ENCODE measurements around the gene KCNMA1.

The KCNMA1 gene

DNA sequence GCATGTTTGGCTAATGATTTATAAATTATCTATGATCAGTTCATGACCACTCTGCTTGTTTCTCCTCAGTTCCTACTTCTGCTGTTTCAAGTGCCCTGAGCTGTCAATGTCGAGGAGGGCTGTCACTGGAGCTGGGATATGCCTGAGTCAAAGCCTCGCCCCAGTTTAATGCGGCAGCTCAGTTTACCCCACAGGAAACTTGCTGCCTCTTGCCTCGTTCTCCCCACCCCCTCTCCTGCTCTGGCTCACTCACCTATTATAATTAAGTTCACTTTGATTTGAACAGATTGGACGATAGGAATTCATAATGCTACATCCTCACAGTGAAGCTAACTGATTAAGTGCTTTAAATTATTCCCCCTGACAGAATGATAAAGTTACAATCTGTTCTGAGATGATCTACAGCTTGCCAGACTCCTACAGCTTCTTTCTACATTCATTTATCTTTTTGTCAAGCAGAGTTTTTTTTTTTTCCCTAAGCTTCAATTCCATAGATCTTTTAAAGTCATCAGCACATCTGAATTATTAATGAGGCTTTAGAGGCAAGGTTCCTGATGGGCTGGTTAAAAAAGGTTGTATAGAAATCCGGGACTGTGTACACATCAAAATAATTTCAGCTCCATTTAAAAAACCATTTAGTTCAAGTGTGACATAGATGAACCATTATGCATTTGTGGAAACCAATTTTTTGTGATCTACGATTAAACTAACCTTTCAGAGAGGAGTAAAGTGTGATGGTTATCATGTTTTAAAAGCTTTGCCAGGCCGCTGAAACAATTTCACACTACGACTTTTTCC, 758.3 kb downstream of the KCNMA1 start:
- H3K27ac Mint-ChIP-seq: no peak overlapping the region
- no peak for ATAC-seq

DNA sequence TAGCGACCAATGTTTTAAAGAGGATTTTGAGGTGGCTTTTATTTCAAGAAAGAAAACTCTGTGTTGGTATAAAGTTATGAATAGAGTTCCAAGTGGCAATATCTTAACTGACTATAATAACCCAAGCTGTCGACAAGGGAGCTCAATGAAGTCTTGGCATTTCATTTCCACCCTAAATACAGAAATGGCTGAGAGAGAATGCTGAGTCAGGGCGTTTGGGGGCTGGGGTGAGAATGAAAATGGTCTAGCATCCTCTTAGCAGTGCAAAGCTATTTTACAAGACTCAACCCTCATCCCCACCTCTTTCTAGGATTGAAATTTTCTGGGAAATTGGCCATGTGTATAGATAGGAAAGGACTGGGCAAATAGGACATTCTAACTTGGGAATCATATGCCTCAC, 759.1 kb downstream of the KCNMA1 start:
- H3K27me3 Mint-ChIP-seq: peaks cover 2% of the 10 kb centered on the region
- no peaks in the 10 kb centered on the region for H3K36me3 Mint-ChIP-seq (ENCODE audit: low read depth)
- H3K4me1 Mint-ChIP-seq: peaks cover 2% of the 10 kb centered on the region
- no peaks in the 10 kb centered on the region for H3K9me3 Mint-ChIP-seq
- no peak overlapping the region for H3K4me3 Mint-ChIP-seq
- no peak overlapping the region for H3K27ac Mint-ChIP-seq
- ATAC-seq: no peak
- no peak for DNase-seq

More for the DNA sequence above, 758.3 kb downstream of the KCNMA1 start:
- no peak overlapping the region for H3K4me3 Mint-ChIP-seq
- H3K36me3 Mint-ChIP-seq (ENCODE audit: low read depth): no peaks in the 10 kb centered on the region
- no peak for DNase-seq
- H3K27me3 Mint-ChIP-seq: peaks cover 2% of the 10 kb centered on the region
- H3K4me1 Mint-ChIP-seq: peaks cover 2% of the 10 kb centered on the region
- H3K9me3 Mint-ChIP-seq: no peaks in the 10 kb centered on the region

DNA sequence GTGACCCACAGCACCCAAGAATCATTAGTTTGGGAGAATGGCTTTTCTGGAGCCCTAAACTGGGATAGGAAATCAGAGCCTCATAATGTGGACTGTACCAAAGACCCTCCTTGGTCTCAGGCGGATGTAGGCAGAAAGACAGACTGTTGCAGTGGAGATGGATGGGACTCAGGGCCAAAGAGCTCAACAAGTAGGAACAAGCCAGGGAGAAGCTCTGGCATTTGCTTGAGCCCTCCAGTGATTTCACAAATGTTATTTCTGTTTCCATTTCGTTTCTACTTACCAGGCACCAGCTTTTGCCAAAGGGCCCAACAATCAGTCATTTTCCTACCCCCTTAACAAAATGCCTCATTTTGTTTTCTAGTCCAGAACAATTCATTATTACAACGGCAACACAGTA, 762.7 kb downstream of the KCNMA1 start:
- no peaks in the 10 kb centered on the region for H3K4me1 Mint-ChIP-seq
- no peak overlapping the region for H3K4me3 Mint-ChIP-seq
- no peaks in the 10 kb centered on the region for H3K36me3 Mint-ChIP-seq (ENCODE audit: low read depth)
- H3K27me3 Mint-ChIP-seq: peaks cover 5% of the 10 kb centered on the region
- H3K27ac Mint-ChIP-seq: no peak overlapping the region
- no peaks in the 10 kb centered on the region for H3K9me3 Mint-ChIP-seq
- DNase-seq (no peak), ATAC-seq (no peak)

DNA sequence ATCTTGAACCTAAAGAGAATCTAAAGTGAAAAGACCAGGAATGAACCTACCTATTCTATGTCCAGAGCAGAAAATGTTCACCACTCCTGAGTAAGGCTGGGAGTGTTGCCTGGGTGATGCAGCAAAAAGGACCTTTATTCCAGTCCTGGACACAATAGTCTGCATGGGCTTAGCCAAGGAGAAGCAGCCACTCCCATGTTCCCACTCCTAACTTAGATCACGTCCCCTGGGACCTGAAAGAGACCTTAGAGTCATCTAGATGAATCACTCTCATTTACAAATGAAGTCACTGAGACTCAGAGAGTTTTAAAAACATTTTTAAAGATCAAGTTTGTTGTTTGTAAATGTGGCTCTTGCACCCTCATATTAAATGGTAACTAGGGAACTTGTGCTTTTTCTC, 763.4 kb downstream of the KCNMA1 start:
- H3K27ac Mint-ChIP-seq: no peak overlapping the region
- no peak overlapping the region for H3K4me3 Mint-ChIP-seq
- no peaks in the 10 kb centered on the region for H3K9me3 Mint-ChIP-seq

DNA sequence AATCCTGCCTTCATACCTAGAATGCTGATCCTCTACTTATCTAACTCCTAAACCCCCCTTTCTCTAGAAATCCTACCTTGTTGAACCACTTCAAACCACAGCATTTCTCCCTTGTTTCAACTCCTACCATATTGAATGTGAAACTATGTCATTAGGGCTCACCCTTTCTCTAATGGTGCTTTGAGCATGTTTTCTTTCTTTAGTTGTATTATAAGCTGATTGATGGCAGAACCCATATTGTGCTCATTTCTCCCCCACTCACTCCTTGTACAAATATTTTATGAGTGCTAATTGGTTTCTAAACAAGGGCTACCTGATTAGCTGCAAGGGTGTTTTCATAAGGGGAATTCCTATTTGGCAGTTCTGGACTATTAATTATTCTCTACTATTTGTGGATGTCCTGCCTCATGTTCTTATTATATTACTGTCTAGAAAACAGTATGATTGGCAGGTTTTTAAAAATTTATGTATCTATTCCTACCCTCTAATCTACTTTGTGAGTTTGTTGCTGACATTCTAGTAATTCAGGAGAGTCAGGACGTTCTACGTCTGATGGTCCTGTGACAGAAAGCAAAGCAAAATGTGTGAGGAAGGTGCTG, 765.8 kb downstream of the KCNMA1 start:
- no peak overlapping the region for H3K27ac Mint-ChIP-seq

More for the DNA sequence above, 763.4 kb downstream of the KCNMA1 start:
- no peaks in the 10 kb centered on the region for H3K36me3 Mint-ChIP-seq (ENCODE audit: low read depth)
- no peak for ATAC-seq
- no peak for DNase-seq
- H3K27me3 Mint-ChIP-seq: peaks cover 3% of the 10 kb centered on the region
- no peaks in the 10 kb centered on the region for H3K4me1 Mint-ChIP-seq

DNA sequence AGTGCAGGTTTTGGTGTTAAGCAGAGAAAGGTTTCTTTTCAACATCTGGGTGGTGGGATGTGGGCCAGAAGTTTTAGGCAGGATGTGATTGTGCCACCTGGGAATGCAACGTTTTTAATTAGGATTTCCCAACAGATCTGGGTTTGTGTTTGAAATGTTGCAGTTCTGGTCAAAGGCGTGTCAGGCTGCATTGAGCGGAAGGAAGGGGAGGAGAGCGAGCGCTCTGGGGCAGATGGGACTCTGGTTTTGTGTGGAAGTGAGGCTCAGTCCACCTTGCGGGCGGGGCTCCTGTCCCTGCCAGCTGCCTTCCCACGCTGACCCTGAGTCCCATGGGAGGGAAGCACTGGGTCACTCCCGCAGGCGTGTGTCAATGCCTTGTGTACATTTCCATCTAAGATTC, 767.7 kb downstream of the KCNMA1 start:
- Mint-ChIP-seq H3K27ac (no peak overlapping the region), H3K4me1 (no peaks in the 10 kb centered on the region)

More for the DNA sequence above, 765.8 kb downstream of the KCNMA1 start:
- Mint-ChIP-seq H3K4me3 (no peak overlapping the region), H3K9me3 (no peaks in the 10 kb centered on the region), H3K4me1 (no peaks in the 10 kb centered on the region), H3K36me3 (ENCODE audit: low read depth) (no peaks in the 10 kb centered on the region), H3K27me3 (peaks cover 3% of the 10 kb centered on the region)
- ATAC-seq (no peak), DNase-seq (no peak)

DNA sequence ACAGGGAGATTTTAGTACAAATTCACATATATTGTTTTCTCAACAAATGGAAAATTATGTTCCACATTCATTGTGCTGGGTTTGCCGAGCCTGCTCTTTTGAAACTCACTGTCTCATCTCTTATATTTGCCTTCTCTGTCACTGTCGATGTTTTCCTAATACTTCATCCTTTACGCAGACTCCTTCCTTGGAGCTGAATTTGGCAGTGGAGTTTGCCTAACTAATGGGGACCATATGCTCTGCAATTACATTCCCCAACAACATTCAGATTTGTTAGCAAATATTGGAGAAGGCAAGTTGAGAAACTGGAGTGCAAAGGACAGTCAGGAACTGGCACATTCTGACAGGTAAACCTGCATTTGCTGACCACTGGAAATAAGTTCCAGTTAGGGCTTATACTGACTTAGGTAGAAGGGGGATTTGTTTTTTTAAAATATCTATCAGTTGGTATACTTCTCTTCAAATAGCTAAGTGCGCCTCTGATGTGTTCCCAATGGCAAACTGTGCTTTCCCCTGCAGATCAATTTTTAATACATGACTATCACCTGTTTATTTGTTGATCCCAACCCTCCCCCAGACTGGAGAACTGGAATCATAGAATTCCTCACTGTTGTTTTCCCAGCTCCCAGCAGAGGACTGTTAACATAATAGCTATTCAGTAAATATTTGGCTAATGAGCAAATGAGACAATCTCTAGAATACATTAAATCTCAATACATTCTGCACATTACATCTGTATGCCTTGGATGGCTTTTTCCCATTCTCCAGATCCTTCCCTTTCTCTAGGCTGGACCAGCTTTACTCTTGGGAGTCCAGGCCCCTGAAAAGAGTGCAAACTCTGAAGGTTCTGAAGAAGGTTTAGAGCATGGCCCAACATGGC, 769.3 kb downstream of the KCNMA1 start:
- no peak overlapping the region for H3K27ac Mint-ChIP-seq
- no peaks in the 10 kb centered on the region for H3K36me3 Mint-ChIP-seq (ENCODE audit: low read depth)
- H3K27me3 Mint-ChIP-seq: peaks cover 3% of the 10 kb centered on the region
- no peaks in the 10 kb centered on the region for H3K9me3 Mint-ChIP-seq
- ATAC-seq (no peak), DNase-seq (no peak)
- H3K4me1 Mint-ChIP-seq: no peaks in the 10 kb centered on the region
- H3K4me3 Mint-ChIP-seq: no peak overlapping the region

More for the DNA sequence above, 767.7 kb downstream of the KCNMA1 start:
- Mint-ChIP-seq H3K27me3 (peaks cover 3% of the 10 kb centered on the region), H3K4me3 (no peak overlapping the region), H3K9me3 (no peaks in the 10 kb centered on the region), H3K36me3 (ENCODE audit: low read depth) (no peaks in the 10 kb centered on the region)
- ATAC-seq (no peak), DNase-seq (no peak)

DNA sequence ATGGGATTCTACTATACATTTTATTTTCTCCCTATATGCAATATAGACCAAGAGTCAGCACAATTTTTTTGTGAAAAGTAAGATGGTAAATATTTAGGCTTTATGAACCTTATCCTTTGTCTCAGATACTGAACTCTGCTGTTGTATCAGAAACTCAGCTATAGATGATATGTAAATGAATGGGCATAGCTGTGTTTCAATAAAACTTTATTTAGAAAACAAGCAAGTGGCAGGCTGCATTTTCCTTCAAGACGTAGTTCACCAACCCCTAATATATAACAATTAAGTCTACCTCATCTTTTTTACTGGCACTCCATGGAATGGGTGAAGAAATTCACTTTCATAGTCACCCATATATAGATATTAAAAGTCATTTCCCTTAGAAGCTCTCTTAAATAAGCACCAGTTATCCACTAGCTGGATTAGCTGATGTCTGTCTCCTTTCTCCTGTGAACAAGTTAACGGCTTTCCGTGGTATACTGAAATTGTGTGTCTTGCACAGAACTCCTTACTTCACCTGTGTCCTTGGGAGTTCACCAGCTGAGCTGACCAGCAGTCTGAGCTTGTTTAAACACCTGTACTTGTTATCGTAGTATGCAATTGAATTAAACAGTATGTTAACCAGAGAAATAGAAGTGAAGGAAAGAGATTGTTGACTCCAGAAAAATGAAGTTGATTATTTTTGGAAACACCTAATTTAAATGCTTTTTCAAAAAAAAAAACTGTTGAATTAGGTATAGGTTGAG, 770.6 kb downstream of the KCNMA1 start:
- no peaks in the 10 kb centered on the region for H3K27me3 Mint-ChIP-seq
- H3K4me3 Mint-ChIP-seq: no peak overlapping the region
- H3K27ac Mint-ChIP-seq: no peak overlapping the region

DNA sequence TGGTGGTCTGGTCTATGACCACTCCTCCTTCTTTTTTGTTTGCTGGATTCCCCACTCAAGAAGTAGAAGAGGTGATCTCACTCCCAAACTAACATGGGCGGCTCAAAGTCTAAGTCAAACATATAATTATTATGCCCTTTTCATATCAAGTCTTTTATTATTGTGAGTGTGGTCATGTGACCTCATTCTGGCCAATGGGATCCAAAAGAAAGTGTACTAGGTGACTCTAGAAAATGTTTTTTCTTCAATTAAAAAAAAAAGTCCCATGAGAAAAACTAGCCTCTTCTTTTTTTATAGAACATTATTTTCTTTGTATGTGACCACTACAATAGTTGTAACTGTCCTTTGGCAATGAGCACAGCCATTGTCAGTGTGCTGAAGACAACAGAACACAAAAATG, 772.7 kb downstream of the KCNMA1 start:
- Mint-ChIP-seq H3K9me3 (no peaks in the 10 kb centered on the region), H3K27ac (no peak overlapping the region), H3K4me3 (no peak overlapping the region), H3K27me3 (no peaks in the 10 kb centered on the region), H3K36me3 (ENCODE audit: low read depth) (no peaks in the 10 kb centered on the region), H3K4me1 (no peaks in the 10 kb centered on the region)
- no peak for DNase-seq
- no peak for ATAC-seq

More for the DNA sequence above, 770.6 kb downstream of the KCNMA1 start:
- no peaks in the 10 kb centered on the region for H3K4me1 Mint-ChIP-seq
- ATAC-seq: no peak
- no peaks in the 10 kb centered on the region for H3K9me3 Mint-ChIP-seq
- H3K36me3 Mint-ChIP-seq (ENCODE audit: low read depth): no peaks in the 10 kb centered on the region
- DNase-seq: no peak

DNA sequence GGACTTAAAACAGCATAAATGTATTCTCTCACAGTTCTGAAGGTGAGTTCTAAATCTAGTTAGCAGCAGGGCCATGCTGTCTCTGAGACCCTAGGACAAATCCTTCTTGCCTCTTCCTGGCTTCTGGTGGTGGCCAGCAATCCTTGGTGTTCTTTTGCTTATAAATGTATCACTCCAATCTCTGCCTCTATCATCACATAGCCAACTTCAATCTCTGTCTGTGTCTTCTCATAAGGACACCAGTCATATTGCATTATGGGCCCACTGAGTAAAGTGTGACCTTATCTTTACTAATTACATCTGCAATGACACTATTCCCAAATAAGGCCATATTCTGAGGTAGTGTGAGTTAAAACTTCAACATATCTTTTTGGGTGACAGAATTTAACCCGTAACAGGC, 778.9 kb downstream of the KCNMA1 start:
- no peak for DNase-seq
- no peak for ATAC-seq
- Mint-ChIP-seq H3K27ac (no peak overlapping the region), H3K4me1 (no peaks in the 10 kb centered on the region), H3K36me3 (ENCODE audit: low read depth) (peaks cover 1% of the 10 kb centered on the region), H3K27me3 (no peaks in the 10 kb centered on the region), H3K4me3 (no peak overlapping the region), H3K9me3 (peaks cover 4% of the 10 kb centered on the region)

DNA sequence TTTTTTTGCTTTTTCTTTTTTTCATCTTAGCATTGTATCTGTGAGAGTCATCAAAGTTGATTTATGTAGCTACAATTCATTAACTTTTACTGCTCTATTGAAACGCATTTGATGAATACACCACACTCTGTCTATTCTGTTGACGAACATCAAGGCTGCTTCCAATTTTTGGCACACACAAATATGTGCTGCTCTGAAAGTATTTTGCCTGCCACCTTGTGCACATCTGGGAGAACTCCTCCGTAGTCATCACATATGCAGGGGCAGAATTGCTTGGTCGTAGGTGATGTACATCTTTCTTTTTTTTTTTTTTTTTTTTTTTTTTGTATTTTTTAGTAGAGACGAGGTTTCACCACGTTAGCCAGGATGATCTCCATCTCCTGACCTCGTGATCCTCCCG, 796.8 kb downstream of the KCNMA1 start:
- H3K27ac Mint-ChIP-seq: no peak overlapping the region
- DNase-seq: no peak

DNA sequence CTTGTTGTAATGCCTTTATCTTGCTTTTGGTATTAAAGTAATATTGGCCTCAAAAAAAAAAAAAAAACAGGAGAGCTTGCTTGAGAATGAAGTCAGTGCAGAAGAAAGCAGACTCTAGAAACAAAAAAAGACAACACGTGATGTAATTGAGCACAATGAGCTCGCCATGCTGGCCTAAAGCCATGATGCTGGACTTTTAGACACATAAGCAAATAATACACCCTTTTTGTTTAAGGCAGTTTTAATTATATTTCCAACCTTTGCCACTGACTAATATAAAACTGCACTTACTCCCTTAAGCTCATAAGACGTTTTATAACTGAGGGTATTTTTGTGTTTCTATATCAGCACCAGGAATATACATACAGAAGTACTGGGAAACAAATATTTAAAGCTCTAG, 798.3 kb downstream of the KCNMA1 start:
- H3K27me3 Mint-ChIP-seq: peaks cover 4% of the 10 kb centered on the region
- DNase-seq (no peak), ATAC-seq (no peak)
- no peak overlapping the region for H3K4me3 Mint-ChIP-seq
- no peaks in the 10 kb centered on the region for H3K4me1 Mint-ChIP-seq
- H3K27ac Mint-ChIP-seq: no peak overlapping the region
- H3K9me3 Mint-ChIP-seq: peaks cover 3% of the 10 kb centered on the region
- H3K36me3 Mint-ChIP-seq (ENCODE audit: low read depth): no peaks in the 10 kb centered on the region

More for the DNA sequence above, 796.8 kb downstream of the KCNMA1 start:
- Mint-ChIP-seq H3K4me1 (no peaks in the 10 kb centered on the region), H3K4me3 (no peak overlapping the region), H3K27me3 (peaks cover 4% of the 10 kb centered on the region), H3K36me3 (ENCODE audit: low read depth) (no peaks in the 10 kb centered on the region), H3K9me3 (peaks cover 4% of the 10 kb centered on the region)
- no peak for ATAC-seq

DNA sequence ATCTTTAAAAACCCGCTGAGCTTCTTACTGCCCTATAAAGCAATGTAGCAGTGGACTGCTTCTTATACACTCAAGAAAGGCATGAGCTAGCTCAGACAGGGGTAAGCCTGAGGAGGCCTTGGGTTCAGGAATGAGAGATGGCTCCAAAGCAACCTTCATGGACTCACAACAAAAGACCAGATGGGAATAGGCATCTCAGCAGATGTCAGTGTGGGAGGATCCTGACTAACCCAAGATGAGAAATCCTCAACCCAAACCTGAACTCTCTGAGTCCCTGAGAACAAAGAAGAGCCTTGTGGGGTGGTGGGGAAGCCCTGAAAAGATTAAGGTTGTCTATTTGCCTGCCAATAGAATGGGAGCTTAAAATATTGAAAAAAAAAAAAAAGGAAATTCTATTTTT, 807.4 kb downstream of the KCNMA1 start:
- no peaks in the 10 kb centered on the region for H3K36me3 Mint-ChIP-seq (ENCODE audit: low read depth)
- peaks cover 3% of the 10 kb centered on the region for H3K27me3 Mint-ChIP-seq
- H3K4me1 Mint-ChIP-seq: no peaks in the 10 kb centered on the region
- no peak overlapping the region for H3K4me3 Mint-ChIP-seq
- ATAC-seq (no peak), DNase-seq (no peak)
- H3K9me3 Mint-ChIP-seq: peaks cover 5% of the 10 kb centered on the region
- no peak overlapping the region for H3K27ac Mint-ChIP-seq

DNA sequence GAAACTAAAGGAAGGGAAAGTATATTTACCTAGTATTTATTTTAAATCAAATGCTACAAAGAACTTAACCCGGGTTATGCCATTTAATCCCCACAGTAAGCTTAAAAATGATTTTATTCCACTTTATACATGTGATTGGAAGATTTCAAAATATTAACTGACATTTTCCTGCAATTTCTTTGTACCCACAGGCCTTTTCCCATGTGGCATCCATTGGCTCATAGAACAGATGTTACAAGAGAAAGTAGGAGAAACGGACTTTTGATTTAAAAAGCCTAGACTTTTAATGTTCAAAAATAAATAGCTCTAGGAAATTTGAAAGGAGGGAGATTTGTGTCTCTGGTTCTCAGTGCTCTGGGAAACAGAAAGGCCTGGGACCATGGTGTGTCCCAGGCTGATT, 807.9 kb downstream of the KCNMA1 start:
- H3K27me3 Mint-ChIP-seq: peaks cover 3% of the 10 kb centered on the region
- no peak overlapping the region for H3K27ac Mint-ChIP-seq
- H3K4me3 Mint-ChIP-seq: no peak overlapping the region
- no peaks in the 10 kb centered on the region for H3K36me3 Mint-ChIP-seq (ENCODE audit: low read depth)
- no peak for ATAC-seq
- H3K4me1 Mint-ChIP-seq: no peaks in the 10 kb centered on the region
- no peak for DNase-seq
- H3K9me3 Mint-ChIP-seq: peaks cover 4% of the 10 kb centered on the region
